ENCODE data around the gene URB1. TPM values are rescaled to one million over a fixed set of nuclear protein-coding genes. Genes with fewer than 3 reads are reported as not detected.
"Not testable (repeated sequence)": the region's sequence is repeated elsewhere in the genome, so short reads cannot be mapped to it uniquely, and the experiment has no call there.

URB1 gene
- polyA plus RNA-seq: 7.3 to 11.3 TPM (median 9.0 TPM) in 3 replicates
- 4.9 TPM for polyA plus RNA-seq (2011; ENCODE audit: low read depth)
- 5.5 and 6.0 TPM in 2 replicates for polyA plus RNA-seq (2011; cell fraction: cytosol; rRNA removed)
- polyA plus RNA-seq (2011; cell fraction: nucleus; rRNA removed): 26.3 and 27.4 TPM in 2 replicates
- polyA plus RNA-seq (2012; ENCODE audit: low replicate concordance): 7.1 and 15.0 TPM in 2 replicates
- 20.4 to 31.0 TPM (median 28.1 TPM) in 3 replicates for polyA minus RNA-seq
- polyA minus RNA-seq (2011; cell fraction: cytosol; rRNA and poly(A)+ RNA removed): 15.7 TPM
- polyA minus RNA-seq (2011; cell fraction: nucleus; rRNA and poly(A)+ RNA removed): 53.4 and 72.7 TPM in 2 replicates

DNA sequence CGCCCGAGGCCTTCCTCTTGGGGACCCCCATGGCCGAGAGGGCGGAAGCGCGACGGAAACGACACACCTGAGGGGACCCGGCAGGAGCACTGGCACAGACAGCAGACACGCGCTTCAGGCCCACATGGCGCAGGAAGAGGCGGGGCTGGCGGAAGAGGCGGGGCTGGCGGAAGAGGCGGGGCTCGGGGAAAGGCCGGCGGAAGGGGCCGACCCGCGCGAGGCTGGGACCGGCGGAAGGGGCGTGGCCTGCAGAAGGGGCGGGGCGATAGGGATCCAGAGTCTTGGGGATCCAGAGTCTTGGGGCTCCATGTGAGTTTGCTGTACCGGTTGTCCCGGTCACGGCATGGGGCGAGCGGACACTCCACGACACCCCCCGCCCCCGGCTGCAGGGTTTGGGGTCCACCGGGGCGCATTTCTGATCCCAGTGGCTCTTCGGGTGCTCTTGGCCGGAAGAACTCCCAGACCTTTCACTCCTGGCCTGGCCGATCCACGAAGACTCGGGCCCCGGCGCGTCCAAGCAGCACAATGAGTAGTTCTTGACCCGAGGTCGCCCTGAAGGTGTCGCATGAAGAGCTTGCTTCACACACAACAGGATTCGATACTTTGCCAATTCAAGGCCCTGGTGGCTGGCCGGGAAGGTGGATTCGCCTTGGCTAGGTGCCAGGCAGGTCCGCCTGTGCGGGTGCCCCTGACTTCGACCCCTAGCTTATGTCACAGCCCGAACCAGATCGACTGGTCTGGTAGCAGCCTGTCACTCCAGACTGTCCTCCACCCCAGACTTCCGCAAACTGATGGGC, at the start of gene URB1:
TSS of gene URB1 (minus strand) at position 133 of the 797 bp plus-strand sequence. CDS start at position 31, 102 bp downstream.
- H3K9ac ChIP-seq (ENCODE audit: control insufficient read depth, extremely low read depth, insufficient read depth, low read length): peak within 1 kb of the TSS; percentile 82
- no peaks in the 10 kb centered on the region for H3K27me3 ChIP-seq (ENCODE audit: control insufficient read depth, extremely low read depth, insufficient read depth, low read length)
- peaks cover 4 to 14% of the 10 kb centered on the region in 2 experiments for H3K36me3 ChIP-seq (ENCODE audit: control insufficient read depth in 2 of 2, extremely low read depth in 1 of 2, insufficient read depth in 2 of 2, low read length in 2 of 2)
- H3K4me1 ChIP-seq (ENCODE audit: control insufficient read depth, extremely low read depth, insufficient read depth, low read length): peaks cover 14% of the 10 kb centered on the region
- no peak for FAIRE-seq
- peak within 1 kb of the TSS; percentile 74 for H3K27ac ChIP-seq (ENCODE audit: control insufficient read depth, insufficient read depth, low read length)
- peak within 1 kb of the TSS; percentile 97 for H3K4me2 ChIP-seq (ENCODE audit: control insufficient read depth, extremely low read depth, insufficient read depth, low read depth, low read length)
- H2AFZ ChIP-seq (ENCODE audit: control insufficient read depth, low read length): peak within 1 kb of the TSS; percentile 92
- no peak for DNase-seq (ENCODE audit: low read depth, low spot score)
- H4K20me1 ChIP-seq (ENCODE audit: control insufficient read depth, extremely low read depth, insufficient read depth, low read length): peaks cover 7% of the 10 kb centered on the region
- TF ChIP-seq CTCF (optimal IDR thresholded peaks at IDR 0.05 in 1 of 3, IDR thresholded peaks at IDR 0.05 in 1 of 3, conservative IDR thresholded peaks at IDR 0.05 in 1 of 3; ENCODE audit: extremely low read depth in 1 of 3, insufficient read depth in 2 of 3, low read length in 3 of 3) (no peak), EZH2 (IDR thresholded peaks at IDR 0.05; ENCODE audit: low read length) (no peak)
- peaks cover 40% of the 10 kb centered on the region for H3K79me2 ChIP-seq (ENCODE audit: control insufficient read depth, insufficient read depth, low read length)
- peaks cover 3% of the 10 kb centered on the region for H3K9me1 ChIP-seq (ENCODE audit: control insufficient read depth, extremely low read depth, insufficient read depth, low read length)
- dilution Hi-C loops (cut with MboI; ENCODE audit: extremely low pct_ligation_motif_present, low sequenced_read_pairs): no loop called here
- peak within 1 kb of the TSS; percentile 86 to 95 (median 91) for H3K4me3 ChIP-seq (ENCODE audit: control insufficient read depth in 2 of 3, extremely low read depth in 1 of 3, insufficient read depth in 2 of 3, low read depth in 1 of 3, low read length in 3 of 3)
- H3K9me3 ChIP-seq (ENCODE audit: control insufficient read depth, low read depth, low read length): no peaks in the 10 kb centered on the region

GRCh38 chr21:32437729-32438128, 44.9 kb upstream of the URB1 start:
- no peaks in the 10 kb centered on the region for H3K36me3 ChIP-seq (ENCODE audit: control insufficient read depth in 2 of 2, extremely low read depth in 1 of 2, insufficient read depth in 2 of 2, low read length in 2 of 2)
- dilution Hi-C loops (cut with MboI; ENCODE audit: extremely low pct_ligation_motif_present, low sequenced_read_pairs): no loop called here
- TF ChIP-seq EZH2 (IDR thresholded peaks at IDR 0.05; ENCODE audit: low read length): no peak
- TF ChIP-seq CTCF (optimal IDR thresholded peaks at IDR 0.05 in 1 of 3, IDR thresholded peaks at IDR 0.05 in 1 of 3, conservative IDR thresholded peaks at IDR 0.05 in 1 of 3; ENCODE audit: extremely low read depth in 1 of 3, insufficient read depth in 2 of 3, low read length in 3 of 3): no peak
- H3K79me2 ChIP-seq (ENCODE audit: control insufficient read depth, insufficient read depth, low read length): no peaks in the 10 kb centered on the region
- no peak overlapping the region for H3K9ac ChIP-seq (ENCODE audit: control insufficient read depth, extremely low read depth, insufficient read depth, low read length)
- DNase-seq (ENCODE audit: low read depth, low spot score) (no peak), FAIRE-seq (no peak)
- H3K4me1 ChIP-seq (ENCODE audit: control insufficient read depth, extremely low read depth, insufficient read depth, low read length): peaks cover 8% of the 10 kb centered on the region
- H3K9me3 ChIP-seq (ENCODE audit: control insufficient read depth, low read depth, low read length): no peaks in the 10 kb centered on the region
- H3K4me2 ChIP-seq (ENCODE audit: control insufficient read depth, extremely low read depth, insufficient read depth, low read depth, low read length): no peak overlapping the region
- H4K20me1 ChIP-seq (ENCODE audit: control insufficient read depth, extremely low read depth, insufficient read depth, low read length): no peaks in the 10 kb centered on the region
- H2AFZ ChIP-seq (ENCODE audit: control insufficient read depth, low read length): no peak overlapping the region
- H3K9me1 ChIP-seq (ENCODE audit: control insufficient read depth, extremely low read depth, insufficient read depth, low read length): no peaks in the 10 kb centered on the region
- no peaks in the 10 kb centered on the region for H3K27me3 ChIP-seq (ENCODE audit: control insufficient read depth, extremely low read depth, insufficient read depth, low read length)
- H3K4me3 ChIP-seq (ENCODE audit: control insufficient read depth in 2 of 3, extremely low read depth in 1 of 3, insufficient read depth in 2 of 3, low read depth in 1 of 3, low read length in 3 of 3): no peak overlapping the region
- no peak overlapping the region for H3K27ac ChIP-seq (ENCODE audit: control insufficient read depth, insufficient read depth, low read length)

DNA sequence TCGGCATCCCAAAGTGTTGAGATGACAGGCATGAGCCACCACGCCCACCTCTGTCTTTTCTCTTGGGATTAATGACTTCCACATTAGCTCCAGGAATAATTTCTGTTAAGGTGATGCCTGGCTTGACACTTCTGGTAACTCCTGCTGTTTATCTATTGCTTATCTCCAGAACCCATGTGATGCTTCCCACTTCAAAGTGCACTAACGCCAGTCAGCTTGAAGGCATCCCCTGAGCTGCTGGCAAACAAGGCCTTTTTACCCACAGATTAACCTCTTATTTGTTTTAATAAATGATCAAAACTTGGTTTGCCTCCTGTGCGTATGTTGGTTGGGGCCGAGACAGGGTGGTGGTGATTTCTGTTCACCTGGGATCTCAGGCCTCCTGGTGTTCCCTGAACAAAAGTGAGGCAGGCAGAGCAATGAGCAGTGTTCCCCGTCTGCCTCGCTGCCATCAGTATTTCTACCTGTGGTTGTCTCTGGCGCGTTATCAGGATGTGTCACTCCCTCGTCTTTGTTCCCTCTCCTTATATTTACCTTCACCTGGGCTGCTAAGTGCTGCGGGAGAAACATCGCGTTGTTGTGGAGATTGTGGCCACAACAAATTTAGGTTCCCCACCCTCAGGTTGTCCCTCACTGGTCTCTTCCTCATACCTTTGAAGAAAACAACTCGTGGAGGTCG, 40.3 kb upstream of the URB1 start:
- peak overlapping the region; percentile 81 for H3K27ac ChIP-seq (ENCODE audit: control insufficient read depth, insufficient read depth, low read length)
- H3K9ac ChIP-seq (ENCODE audit: control insufficient read depth, extremely low read depth, insufficient read depth, low read length): peak overlapping the region; percentile 65
- not testable (repeated sequence) for H3K36me3 ChIP-seq (ENCODE audit: control insufficient read depth in 2 of 2, extremely low read depth in 1 of 2, insufficient read depth in 2 of 2, low read length in 2 of 2)

More for the DNA sequence above, 40.3 kb upstream of the URB1 start:
- peak; percentile 44 for FAIRE-seq
- H4K20me1 ChIP-seq (ENCODE audit: control insufficient read depth, extremely low read depth, insufficient read depth, low read length); H3K9me3 ChIP-seq (ENCODE audit: control insufficient read depth, low read depth, low read length); DNase-seq (ENCODE audit: low read depth, low spot score); H3K4me3 ChIP-seq (ENCODE audit: control insufficient read depth in 2 of 3, extremely low read depth in 1 of 3, insufficient read depth in 2 of 3, low read depth in 1 of 3, low read length in 3 of 3); H2AFZ ChIP-seq (ENCODE audit: control insufficient read depth, low read length); dilution Hi-C loops (cut with MboI; ENCODE audit: extremely low pct_ligation_motif_present, low sequenced_read_pairs); H3K27me3 ChIP-seq (ENCODE audit: control insufficient read depth, extremely low read depth, insufficient read depth, low read length); H3K9me1 ChIP-seq (ENCODE audit: control insufficient read depth, extremely low read depth, insufficient read depth, low read length): not testable (repeated sequence)
- Histone ChIP-seq H3K4me1 (ENCODE audit: control insufficient read depth, extremely low read depth, insufficient read depth, low read length) (peaks cover 14% of the 10 kb centered on the region), H3K79me2 (ENCODE audit: control insufficient read depth, insufficient read depth, low read length) (peaks cover 11% of the 10 kb centered on the region), H3K4me2 (ENCODE audit: control insufficient read depth, extremely low read depth, insufficient read depth, low read depth, low read length) (peak overlapping the region; percentile 56)

Measured in keratinocyte (primary cell).